MM.1S (cell line): ENCODE measurements around the gene TMEM115.

Experiments used
- DNase-seq: peaks from one replicate; pipeline ENCODE4 v3.0.0-alpha.2; 2015
- H2AFZ ChIP-seq: fragments of 300-600 bp; sonication (generic); 2 replicates; pipeline ENCODE4 v1.6.0; 2016; ENCODE audit warnings: antibody characterized with exemption, low read length
- H3F3A ChIP-seq: fragments of 300-600 bp; sonication (generic); 2 replicates; pipeline ENCODE4 v1.6.1; 2016; ENCODE audit warnings: mild to moderate bottlenecking, antibody characterized with exemption, low read length, moderate library complexity, mixed read lengths; ENCODE audit not compliant: insufficient read depth
- H3K27ac ChIP-seq: fragments of 300-600 bp; sonication (generic); 2 replicates; pipeline ENCODE4 v1.5.1; 2016; ENCODE audit warnings: mild to moderate bottlenecking, low read length
- H3K27me3 ChIP-seq: fragments of 300-600 bp; sonication (generic); replicated peaks from 2 replicates; pipeline ENCODE4 v1.6.0; 2016; ENCODE audit warnings: low read length; ENCODE audit not compliant: insufficient read depth
- H3K36me3 ChIP-seq: fragments of 300-600 bp; sonication (generic); replicated peaks from 2 replicates; pipeline ENCODE4 v1.6.1; 2016; ENCODE audit warnings: mild to moderate bottlenecking, low read length, mixed read lengths; ENCODE audit not compliant: insufficient read depth
- H3K4me1 ChIP-seq: fragments of 300-600 bp; sonication (generic); 2 replicates; pipeline ENCODE4 v1.6.1; 2016; ENCODE audit warnings: low read length, mixed read lengths
- H3K4me2 ChIP-seq: fragments of 300-600 bp; sonication (generic); 2 replicates; pipeline ENCODE4 v1.6.0; 2016; ENCODE audit warnings: low read depth, low read length
- H3K4me3 ChIP-seq: fragments of 300-600 bp; sonication (generic); 2 replicates; pipeline ENCODE4 v1.5.1; 2016; ENCODE audit warnings: low read length, mixed read lengths
- H3K79me2 ChIP-seq: fragments of 300-600 bp; sonication (generic); 2 replicates; pipeline ENCODE4 v1.6.1; 2016; ENCODE audit warnings: mixed run types, low read length, mixed read lengths
- H3K9ac ChIP-seq: fragments of 300-600 bp; sonication (generic); 2 replicates; pipeline ENCODE4 v1.6.1; 2016; ENCODE audit warnings: low read length, mixed read lengths
- H3K9me2 ChIP-seq: fragments of 300-600 bp; sonication (generic); replicated peaks from 2 replicates; pipeline ENCODE4 v1.6.1; 2016; ENCODE audit warnings: mild to moderate bottlenecking, low read length, mixed read lengths; ENCODE audit not compliant: insufficient read depth
- H3K9me3 ChIP-seq: fragments of 300-600 bp; sonication (generic); replicated peaks from 2 replicates; pipeline ENCODE4 v1.6.1; 2016; ENCODE audit warnings: mild to moderate bottlenecking, low read length, mixed read lengths; ENCODE audit not compliant: insufficient read depth
- H4K20me1 ChIP-seq: fragments of 300-600 bp; sonication (generic); 2 replicates; pipeline ENCODE4 v1.6.1; 2016; ENCODE audit warnings: mild to moderate bottlenecking, low read length, moderate library complexity, mixed read lengths; ENCODE audit not compliant: insufficient read depth
- EZH2 ChIP-seq: fragments of 300-600 bp; sonication (generic); optimal IDR thresholded peaks from 2 replicates; pipeline ENCODE3; 2017; ENCODE audit warnings: low read depth, mild to moderate bottlenecking, antibody characterized with exemption, low read length, mixed read lengths
- EZH2phosphoT487 ChIP-seq: fragments of 300-600 bp; sonication (generic); IDR thresholded peaks from 2 replicates; pipeline ENCODE4 v1.6.1; 2018; ENCODE audit warnings: antibody characterized with exemption, low read length
- TF ChIP-seq, protein P1 (sequence below): fragments of 300-600 bp; sonication (generic); IDR thresholded peaks from 2 replicates; pipeline ENCODE4 v1.5.1; 2016; ENCODE audit warnings: antibody characterized with exemption, low read length, mixed read lengths

TMEM115 gene

GRCh38 chr3:50320853-50321335, 38.4 kb downstream of the TMEM115 start:
- Histone ChIP-seq H3K27ac (peak overlapping the region; percentile 80; the same call in 1 of the 2 replicates), H3K4me2 (peak overlapping the region; percentile 96), H4K20me1 (no peaks in the 10 kb centered on the region), H3K27me3 (no peaks in the 10 kb centered on the region), H2AFZ (peak overlapping the region; percentile 91; the same call in 1 of the 2 replicates), H3K9me2 (no peaks in the 10 kb centered on the region), H3K79me2 (peaks cover 15% of the 10 kb centered on the region; the same call in 1 of the 2 replicates), H3K4me1 (0 out of 2 replicates have a peak, but pooled peaks cover 8% of the 10 kb centered on the region), H3K9ac (peak overlapping the region; percentile 95), H3K9me3 (no peaks in the 10 kb centered on the region), H3K4me3 (peak overlapping the region; percentile 83), H3K36me3 (no peaks in the 10 kb centered on the region), H3F3A (no peaks in the 10 kb centered on the region)
- TF ChIP-seq EZH2phosphoT487 (no peak), EZH2 (no peak)
- TF ChIP-seq, protein P1, sequence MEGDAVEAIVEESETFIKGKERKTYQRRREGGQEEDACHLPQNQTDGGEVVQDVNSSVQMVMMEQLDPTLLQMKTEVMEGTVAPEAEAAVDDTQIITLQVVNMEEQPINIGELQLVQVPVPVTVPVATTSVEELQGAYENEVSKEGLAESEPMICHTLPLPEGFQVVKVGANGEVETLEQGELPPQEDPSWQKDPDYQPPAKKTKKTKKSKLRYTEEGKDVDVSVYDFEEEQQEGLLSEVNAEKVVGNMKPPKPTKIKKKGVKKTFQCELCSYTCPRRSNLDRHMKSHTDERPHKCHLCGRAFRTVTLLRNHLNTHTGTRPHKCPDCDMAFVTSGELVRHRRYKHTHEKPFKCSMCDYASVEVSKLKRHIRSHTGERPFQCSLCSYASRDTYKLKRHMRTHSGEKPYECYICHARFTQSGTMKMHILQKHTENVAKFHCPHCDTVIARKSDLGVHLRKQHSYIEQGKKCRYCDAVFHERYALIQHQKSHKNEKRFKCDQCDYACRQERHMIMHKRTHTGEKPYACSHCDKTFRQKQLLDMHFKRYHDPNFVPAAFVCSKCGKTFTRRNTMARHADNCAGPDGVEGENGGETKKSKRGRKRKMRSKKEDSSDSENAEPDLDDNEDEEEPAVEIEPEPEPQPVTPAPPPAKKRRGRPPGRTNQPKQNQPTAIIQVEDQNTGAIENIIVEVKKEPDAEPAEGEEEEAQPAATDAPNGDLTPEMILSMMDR: no peak
- DNase-seq: peak; percentile 73

DNA sequence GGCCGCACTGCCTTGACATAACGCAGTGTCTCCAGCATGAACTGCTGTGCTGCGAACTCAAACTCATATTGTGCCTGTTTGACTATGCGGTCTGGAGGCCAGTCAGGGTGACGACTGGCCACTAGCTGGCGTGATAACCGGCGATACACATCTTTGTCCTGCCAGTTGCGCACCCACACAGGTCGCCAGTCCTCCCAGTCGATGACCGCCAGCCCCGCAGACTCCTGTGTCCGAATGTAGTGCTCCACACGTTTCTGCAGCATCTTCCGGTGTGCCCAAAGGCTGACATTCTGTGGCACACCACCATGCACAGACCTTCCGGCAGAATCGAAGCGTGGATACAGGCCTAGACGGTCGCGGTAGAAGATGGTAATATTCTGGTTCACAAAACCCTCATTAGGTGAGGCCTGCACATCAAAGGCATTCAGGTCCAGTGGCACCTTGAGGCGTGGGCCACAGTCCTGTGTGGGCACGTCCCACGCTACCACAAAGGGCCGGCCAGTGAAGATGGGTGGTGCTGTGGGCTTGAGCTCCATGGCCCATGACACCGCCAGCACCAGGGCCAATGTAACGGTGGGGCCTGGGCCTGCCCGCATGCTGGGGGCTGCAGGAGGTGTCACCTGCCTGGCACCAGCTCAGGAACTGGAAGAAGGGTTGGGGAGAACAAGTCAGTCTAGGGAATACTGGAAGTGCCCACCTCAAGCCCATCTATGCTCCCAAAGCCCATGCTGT, 39.3 kb downstream of the TMEM115 start:
- Histone ChIP-seq H3K9me2 (no peaks in the 10 kb centered on the region), H3K4me2 (peak overlapping the region; percentile 96), H3K9me3 (no peaks in the 10 kb centered on the region), H4K20me1 (no peaks in the 10 kb centered on the region), H3K4me3 (peak overlapping the region; percentile 83), H3K27me3 (no peaks in the 10 kb centered on the region), H3K79me2 (peaks cover 12% of the 10 kb centered on the region; the same call in 1 of the 2 replicates), H3K4me1 (0 out of 2 replicates have a peak, but pooled peaks cover 8% of the 10 kb centered on the region), H3K27ac (peak overlapping the region; percentile 11; the same call in 1 of the 2 replicates), H3K36me3 (no peaks in the 10 kb centered on the region), H3F3A (no peaks in the 10 kb centered on the region), H2AFZ (no peak overlapping the region), H3K9ac (peak overlapping the region; percentile 95; the same call in 1 of the 2 replicates)
- DNase-seq: no peak
- TF ChIP-seq EZH2phosphoT487: no peak
- TF ChIP-seq EZH2: no peak
- TF ChIP-seq, protein P1: no peak

- Histone ChIP-seq H2AFZ (no peak overlapping the region), H3K36me3 (no peaks in the 10 kb centered on the region), H3K27me3 (no peaks in the 10 kb centered on the region), H3K79me2 (peaks cover 12% of the 10 kb centered on the region; the same call in 1 of the 2 replicates), H3F3A (no peaks in the 10 kb centered on the region), H3K4me2 (no peak overlapping the region), H3K4me3 (no peak overlapping the region), H3K9me2 (no peaks in the 10 kb centered on the region), H3K9me3 (no peaks in the 10 kb centered on the region), H3K4me1 (0 out of 2 replicates have a peak, but pooled peaks cover 8% of the 10 kb centered on the region), H3K9ac (no peak overlapping the region), H3K27ac (no peak overlapping the region), H4K20me1 (no peaks in the 10 kb centered on the region)
- TF ChIP-seq EZH2phosphoT487 (no peak), EZH2 (no peak)
- TF ChIP-seq, protein P1: no peak
- DNase-seq: no peak
Measured at GRCh38 chr3:50319181-50319893, 40.0 kb downstream of the TMEM115 start.
